Endothelial cell of hepatic sinusoid (primary cell): ENCODE measurements around the gene FYTTD1.

Source experiments
- in situ Hi-C: cut with HindIII; loops from 2 replicates; pipeline ENCODE4 v1.10.0; 2017; ENCODE audit warnings: low sequenced_read_pairs

The FYTTD1 gene

GRCh38 chr3:197830308-197830966 lies 80.8 kb downstream of the FYTTD1 start:
- in situ Hi-C loops: no loop called here

- in situ Hi-C loops: no loop called here
Measured at GRCh38 chr3:197830967-197831313, 81.3 kb downstream of the FYTTD1 start.

- in situ Hi-C loops: no loop called here
Measured at GRCh38 chr3:197833930-197834715, 84.4 kb downstream of the FYTTD1 start.

DNA sequence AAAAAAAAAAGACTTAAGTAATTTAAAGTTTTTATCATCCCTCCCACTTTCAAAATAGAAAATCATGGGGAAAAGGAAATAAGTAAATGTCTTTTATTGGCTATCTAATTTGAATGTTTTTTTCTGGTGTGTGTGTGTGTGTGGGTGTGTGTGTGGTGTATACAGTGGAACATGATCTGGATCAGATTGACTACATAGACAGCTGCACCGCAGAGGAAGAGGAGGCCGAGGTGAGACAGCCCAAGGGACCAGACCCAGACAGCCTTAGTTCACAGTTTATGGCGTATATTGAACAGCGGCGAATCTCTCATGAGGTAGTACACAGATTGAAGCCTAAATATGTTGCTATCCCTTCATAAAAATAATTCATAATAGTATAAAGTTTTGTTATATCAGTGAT lies 85.8 kb downstream of the FYTTD1 start:
- in situ Hi-C loops: no loop called here

- in situ Hi-C loops: no loop called here
Measured at GRCh38 chr3:197836244-197836643, 86.6 kb downstream of the FYTTD1 start.
